Stimulated activated CD8-positive, alpha-beta memory T cell treated with anti-CD3 and anti-CD28 coated beads, Interleukin-7, amount 100 ng/mL, for 24 hours (primary cell): ENCODE measurements around the gene HMCN2.

ENCODE experiments used
- DNase-seq: peaks from one replicate; pipeline ENCODE4 v3.0.0-alpha.2; 2020; ENCODE audit warnings: low read depth

The HMCN2 gene

GRCh38 chr9:130345897-130346385 is 80.4 kb downstream of the HMCN2 start:
- DNase-seq, result no peak

GRCh38 chr9:130346431-130346830 is 80.9 kb downstream of the HMCN2 start:
- DNase-seq, result no peak

- no peak for DNase-seq
Measured at GRCh38 chr9:130347036-130347435, 81.5 kb downstream of the HMCN2 start.

- no peak for DNase-seq
Measured at GRCh38 chr9:130347931-130348330, 82.4 kb downstream of the HMCN2 start.

GRCh38 chr9:130348341-130348740 is 82.8 kb downstream of the HMCN2 start:
- DNase-seq, result no peak

GRCh38 chr9:130348881-130349280 is 83.3 kb downstream of the HMCN2 start:
- no peak for DNase-seq

- DNase-seq, result no peak
Measured at GRCh38 chr9:130349398-130349797, 83.8 kb downstream of the HMCN2 start.

- DNase-seq, result no peak
Measured at GRCh38 chr9:130351343-130351742, 85.8 kb downstream of the HMCN2 start.

GRCh38 chr9:130352081-130352480 is 86.5 kb downstream of the HMCN2 start:
- DNase-seq, result no peak

GRCh38 chr9:130352586-130353285 is 87.2 kb downstream of the HMCN2 start:
- no peak for DNase-seq

- DNase-seq, result no peak
Measured at GRCh38 chr9:130354378-130354777, 88.8 kb downstream of the HMCN2 start.

- DNase-seq, result no peak
Measured at GRCh38 chr9:130354806-130355205, 89.2 kb downstream of the HMCN2 start.

GRCh38 chr9:130356033-130356432 is 90.5 kb downstream of the HMCN2 start:
- DNase-seq, result no peak

- no peak for DNase-seq
Measured at GRCh38 chr9:130356877-130357584, 91.5 kb downstream of the HMCN2 start.

- DNase-seq, result no peak
Measured at GRCh38 chr9:130358928-130359327, 93.4 kb downstream of the HMCN2 start.

GRCh38 chr9:130359819-130360218 is 94.3 kb downstream of the HMCN2 start:
- no peak for DNase-seq

- no peak for DNase-seq
Measured at GRCh38 chr9:130360672-130361071, 95.1 kb downstream of the HMCN2 start.

- DNase-seq, result no peak
Measured at GRCh38 chr9:130361873-130362362, 96.4 kb downstream of the HMCN2 start.

GRCh38 chr9:130362691-130363090 is 97.1 kb downstream of the HMCN2 start:
- DNase-seq, result no peak

- DNase-seq, result no peak
Measured at GRCh38 chr9:130363755-130364404, 98.3 kb downstream of the HMCN2 start.

GRCh38 chr9:130364619-130365322 is 99.2 kb downstream of the HMCN2 start:
- no peak for DNase-seq

GRCh38 chr9:130365323-130365721 is 99.8 kb downstream of the HMCN2 start:
- no peak for DNase-seq
